WERI-Rb-1 (cell line): Measurements from ENCODE around the gene ABO.

ENCODE experiments used
- DNase-seq: peaks from one replicate; pipeline ENCODE4 v3.0.0-alpha.2; 2020
- H3K27ac ChIP-seq: fragments of 250-450 bp; sonication (Bioruptor Pico); 2 replicates; pipeline ENCODE4 v1.5.1; 2020; ENCODE audit warnings: mild to moderate bottlenecking, moderate library complexity
- H3K27me3 ChIP-seq: fragments of 250-450 bp; sonication (Bioruptor Pico); 2 replicates; pipeline ENCODE4 v1.5.1; 2021; ENCODE audit warnings: mild to moderate bottlenecking, low read depth, moderate library complexity; ENCODE audit not compliant: insufficient read depth, severe bottlenecking
- H3K36me3 ChIP-seq: fragments of 250-450 bp; sonication (Bioruptor Pico); 2 replicates; pipeline ENCODE4 v1.5.1; 2020; ENCODE audit warnings: mild to moderate bottlenecking, moderate library complexity
- H3K4me3 ChIP-seq: 2 replicates; pipeline ENCODE4 v1.5.1; 2011; ENCODE audit warnings: low read depth, mild to moderate bottlenecking, control low read depth, low read length
- H3K9me3 ChIP-seq: fragments of 250-450 bp; sonication (Bioruptor Pico); 2 replicates; pipeline ENCODE4 v1.5.1; 2021; ENCODE audit warnings: mild to moderate bottlenecking, moderate library complexity; ENCODE audit not compliant: severe bottlenecking
- TF ChIP-seq, protein P1 (sequence below): IDR thresholded peaks from 2 replicates; pipeline ENCODE4 v1.5.1; 2011; ENCODE audit warnings: low read depth, mild to moderate bottlenecking, control low read depth, inconsistent platforms, low read length

ABO gene

DNA sequence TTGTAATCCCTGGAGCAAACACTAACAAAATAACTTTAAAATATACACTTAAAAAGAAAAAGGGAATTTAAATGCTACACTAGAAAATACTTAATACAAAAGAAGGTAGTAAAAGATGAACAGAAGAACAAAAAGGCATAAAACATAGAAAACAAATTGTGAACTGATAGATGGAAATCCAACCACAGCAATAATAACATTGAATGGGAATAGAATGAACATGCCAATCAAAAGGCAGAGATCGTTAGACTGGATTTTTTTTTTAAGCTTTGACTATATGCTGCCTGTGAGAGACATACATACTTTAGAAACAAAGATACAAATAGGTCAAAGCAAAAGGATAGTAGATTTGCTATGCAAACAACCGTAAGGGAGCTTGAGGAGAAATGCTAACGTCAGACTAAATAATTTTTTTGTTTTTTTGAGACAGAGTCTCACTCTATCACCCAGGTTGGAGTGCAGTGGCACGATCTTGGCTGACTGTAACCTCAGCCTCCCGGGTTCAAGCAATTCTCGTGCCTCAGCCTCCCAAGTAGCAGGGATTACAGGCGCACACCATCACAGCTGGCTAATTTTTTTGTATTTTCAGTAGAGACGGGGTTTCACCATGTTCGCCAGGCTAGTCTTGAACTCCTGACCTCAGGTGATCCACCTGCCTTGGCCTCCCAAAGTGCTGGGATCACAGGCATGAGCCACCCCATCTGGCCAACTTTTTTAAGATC, 6.5 kb downstream of the ABO start:
- no peaks in the 10 kb centered on the region for H3K36me3 ChIP-seq
- no peaks in the 10 kb centered on the region for H3K9me3 ChIP-seq
- H3K4me3 ChIP-seq = no peak overlapping the region
- TF ChIP-seq, protein P1, sequence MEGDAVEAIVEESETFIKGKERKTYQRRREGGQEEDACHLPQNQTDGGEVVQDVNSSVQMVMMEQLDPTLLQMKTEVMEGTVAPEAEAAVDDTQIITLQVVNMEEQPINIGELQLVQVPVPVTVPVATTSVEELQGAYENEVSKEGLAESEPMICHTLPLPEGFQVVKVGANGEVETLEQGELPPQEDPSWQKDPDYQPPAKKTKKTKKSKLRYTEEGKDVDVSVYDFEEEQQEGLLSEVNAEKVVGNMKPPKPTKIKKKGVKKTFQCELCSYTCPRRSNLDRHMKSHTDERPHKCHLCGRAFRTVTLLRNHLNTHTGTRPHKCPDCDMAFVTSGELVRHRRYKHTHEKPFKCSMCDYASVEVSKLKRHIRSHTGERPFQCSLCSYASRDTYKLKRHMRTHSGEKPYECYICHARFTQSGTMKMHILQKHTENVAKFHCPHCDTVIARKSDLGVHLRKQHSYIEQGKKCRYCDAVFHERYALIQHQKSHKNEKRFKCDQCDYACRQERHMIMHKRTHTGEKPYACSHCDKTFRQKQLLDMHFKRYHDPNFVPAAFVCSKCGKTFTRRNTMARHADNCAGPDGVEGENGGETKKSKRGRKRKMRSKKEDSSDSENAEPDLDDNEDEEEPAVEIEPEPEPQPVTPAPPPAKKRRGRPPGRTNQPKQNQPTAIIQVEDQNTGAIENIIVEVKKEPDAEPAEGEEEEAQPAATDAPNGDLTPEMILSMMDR = no peak
- H3K27ac ChIP-seq = no peak overlapping the region
- H3K27me3 ChIP-seq = no peaks in the 10 kb centered on the region
- DNase-seq = no peak

GRCh38 chr9:133264235-133264764, 10.7 kb downstream of the ABO start:
- Histone ChIP-seq H3K9me3 (no peaks in the 10 kb centered on the region), H3K36me3 (no peaks in the 10 kb centered on the region), H3K27me3 (no peaks in the 10 kb centered on the region), H3K4me3 (no peak overlapping the region), H3K27ac (no peak overlapping the region)
- DNase-seq = no peak
- TF ChIP-seq, protein P1 = no peak

DNA sequence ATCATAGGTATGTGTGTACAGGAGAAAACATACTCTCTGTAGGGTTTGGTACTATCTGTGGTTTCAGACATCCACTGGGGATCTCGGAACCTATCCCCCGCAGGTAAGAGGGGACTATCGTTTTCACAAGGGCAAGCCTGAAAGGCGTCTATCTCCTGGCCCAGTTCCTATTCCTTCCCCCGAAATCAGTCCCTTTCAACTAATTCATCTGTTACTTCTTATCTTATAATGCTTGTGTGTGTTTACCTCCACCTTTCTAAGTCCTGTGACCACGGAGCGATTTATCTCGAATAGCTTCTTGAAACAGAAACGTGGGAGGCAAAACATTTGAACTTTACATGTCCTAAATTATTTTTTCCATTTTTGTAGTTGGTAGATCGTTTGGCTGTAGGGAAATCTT, 11.4 kb downstream of the ABO start:
- Histone ChIP-seq H3K4me3 (no peak overlapping the region), H3K27ac (no peak overlapping the region), H3K36me3 (no peaks in the 10 kb centered on the region), H3K27me3 (no peaks in the 10 kb centered on the region), H3K9me3 (no peaks in the 10 kb centered on the region)
- no peak for DNase-seq
- TF ChIP-seq, protein P1 = no peak

DNA sequence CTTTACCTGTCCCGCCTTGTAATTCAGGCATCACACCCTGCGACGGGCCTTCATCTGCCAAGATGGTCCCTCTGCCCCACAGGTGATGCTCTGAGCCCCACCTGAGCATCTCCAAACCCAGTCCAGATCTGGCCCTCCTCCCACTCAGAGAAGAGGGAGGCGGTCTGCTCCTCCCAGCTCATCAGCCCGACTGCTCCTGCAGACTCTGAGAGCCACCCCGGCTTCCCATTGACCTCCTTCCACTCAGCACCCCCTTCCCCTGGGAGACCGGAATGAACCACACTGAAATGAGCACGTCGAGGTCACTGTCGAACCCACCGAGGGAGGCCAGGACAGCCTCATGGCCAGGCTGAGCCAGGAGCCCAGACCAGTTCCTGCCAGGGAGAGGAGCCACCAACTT, 12.8 kb downstream of the ABO start:
- TF ChIP-seq, protein P1 = no peak
- Histone ChIP-seq H3K27ac (no peak overlapping the region), H3K27me3 (no peaks in the 10 kb centered on the region), H3K9me3 (no peaks in the 10 kb centered on the region), H3K36me3 (no peaks in the 10 kb centered on the region), H3K4me3 (no peak overlapping the region)
- DNase-seq = no peak

DNA sequence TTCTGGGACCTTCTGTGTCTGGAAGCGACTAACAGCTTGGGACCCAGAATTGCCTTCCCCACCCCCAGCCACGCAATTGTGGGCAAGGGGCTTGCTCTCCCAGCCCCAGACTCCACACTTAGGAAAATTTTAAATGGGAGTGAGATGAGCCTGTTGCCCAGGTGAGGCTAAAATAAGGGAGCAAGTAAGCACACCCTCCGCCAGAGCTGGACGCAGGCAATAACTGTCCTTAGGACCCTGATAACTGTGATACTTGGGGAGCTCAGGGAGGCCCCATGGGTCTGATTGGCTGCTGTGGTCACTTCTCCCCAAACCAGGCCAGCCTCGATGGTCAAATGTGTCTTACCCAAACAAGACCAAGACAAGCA, 13.3 kb downstream of the ABO start:
- no peaks in the 10 kb centered on the region for H3K36me3 ChIP-seq
- no peak overlapping the region for H3K27ac ChIP-seq
- no peak overlapping the region for H3K4me3 ChIP-seq
- no peak for DNase-seq
- TF ChIP-seq, protein P1 = no peak
- no peaks in the 10 kb centered on the region for H3K27me3 ChIP-seq
- H3K9me3 ChIP-seq = no peaks in the 10 kb centered on the region

GRCh38 chr9:133261103-133261752, 13.8 kb downstream of the ABO start:
- no peak for DNase-seq
- Histone ChIP-seq H3K4me3 (no peak overlapping the region), H3K9me3 (no peaks in the 10 kb centered on the region), H3K27ac (no peak overlapping the region), H3K36me3 (no peaks in the 10 kb centered on the region), H3K27me3 (no peaks in the 10 kb centered on the region)
- TF ChIP-seq, protein P1 = no peak
